ENCODE data around the gene AHCTF1. TPM values are rescaled to one million over a fixed set of nuclear protein-coding genes. Genes with fewer than 3 reads are reported as not detected.

Gene AHCTF1
- total and polyA plus RNA-seq, 2 of the 8 experiments (the other 6 are each of a cell fraction or from before 2014, with no cell fraction given), result 7.9 to 44.5 TPM

- H3K14ac ChIP-seq (ENCODE audit: insufficient read length), result no peak overlapping the region
- H4K20me1 ChIP-seq (replicated peaks in 1 of 2; ENCODE audit: control insufficient read depth in 1 of 2, insufficient read depth in 2 of 2, low read length in 2 of 2), result peaks cover 8 to 13% of the 10 kb centered on the region in 2 experiments
- H3K27me3 ChIP-seq (replicated peaks in 1 of 4; ENCODE audit: control insufficient read depth in 3 of 4, extremely low read depth in 1 of 4, insufficient read depth in 3 of 4, low read length in 3 of 4), result no peaks in the 10 kb centered on the region
- 96% methylated on average over 5 of the region's 6 CpGs; no CpG with 5 or more reads in 1 of the 2 experiments for WGBS, 2 experiments (ENCODE audit: extremely low coverage in 1 of 2, insufficient coverage in 1 of 2, insufficient read length in 1 of 2, insufficient replicate concordance in 2 of 2, low coverage in 1 of 2, low lambda C conversion rate in 2 of 2, missing lambda C conversion rate in 1 of 2)
- no peaks in the 10 kb centered on the region for H3K9me3 ChIP-seq (ENCODE audit: insufficient read depth in 2 of 2, low read depth in 1 of 2, low read length in 1 of 2)
- H3K18ac ChIP-seq (ENCODE audit: extremely low read depth, low read length), result no peak overlapping the region
- H3K79me2 ChIP-seq (ENCODE audit: control insufficient read depth in 1 of 2, insufficient read depth in 2 of 2, low read length in 2 of 2), result peaks cover 27 to 96% of the 10 kb centered on the region in 2 experiments
- H3K23me2 ChIP-seq (ENCODE audit: low read depth, low read length), result no peaks in the 10 kb centered on the region; the same call in 1 of the 2 replicates
- POLR2A ChIA-PET (ENCODE audit: partially characterized antibody), result interaction anchor here (0.6 to 1.1 kb wide), 2 partner anchors 34 to 272 kb away, joined by 3 read pairs; no protein-coding TSS in a partner anchor
- H4K5ac ChIP-seq (ENCODE audit: insufficient read length, low read depth, low read length), result no peak overlapping the region
- H3K36me3 ChIP-seq (ENCODE audit: control insufficient read depth in 2 of 4, insufficient read depth in 4 of 4, low read length in 3 of 4), result peaks cover 0 to 3% (median 0%) of the 10 kb centered on the region in 4 experiments; a peak in 2 of 8 replicates
- H3K56ac ChIP-seq (replicated peaks; ENCODE audit: insufficient read length, low read depth, low read length), result no peak overlapping the region
- CTCF ChIA-PET (ENCODE audit: partially characterized antibody), result interaction anchor here (1.8 kb wide), 1 partner anchor 10 kb away, joined by 5 read pairs; no protein-coding TSS in a partner anchor
- TF ChIP-seq EGR1 (IDR thresholded peaks at IDR 0.05; ENCODE audit: borderline replicate concordance, low read depth, low read length), result no peak
- TF ChIP-seq RAD21 (IDR thresholded peaks at IDR 0.05 in 1 of 2, conservative IDR thresholded peaks at IDR 0.05 in 1 of 2; ENCODE audit: low read depth in 2 of 2, low read length in 2 of 2), result no peak
- no peak for TF ChIP-seq CTBP2 (IDR thresholded peaks at IDR 0.05; ENCODE audit: borderline replicate concordance, insufficient read depth, insufficient read length, low read length)
- no peak for TF ChIP-seq NANOG (IDR thresholded peaks at IDR 0.05; ENCODE audit: insufficient read depth, low read depth, low read length, poor library complexity, severe bottlenecking)
- TF ChIP-seq JUND (IDR thresholded peaks at IDR 0.05; ENCODE audit: low read length), result no peak
- no peak for TF ChIP-seq POU5F1 (IDR thresholded peaks at IDR 0.05; ENCODE audit: low read depth, low read length)
- TF ChIP-seq RNF2 (IDR thresholded peaks at IDR 0.05; ENCODE audit: borderline replicate concordance, low read depth, low read length, missing control alignments, poor library complexity, severe bottlenecking), result no peak
- no peak for TF ChIP-seq YY1 (IDR thresholded peaks at IDR 0.05; ENCODE audit: low read depth, low read length)
- no peak overlapping the region for H4K91ac ChIP-seq (replicated peaks; ENCODE audit: insufficient read length, low read length)
- H2BK12ac ChIP-seq (ENCODE audit: low read depth, low read length), result no peak overlapping the region
- H3K79me1 ChIP-seq (ENCODE audit: low read depth, low read length), result no peaks in the 10 kb centered on the region; the same call in 1 of the 2 replicates
- H3K9ac ChIP-seq (replicated peaks in 1 of 4; ENCODE audit: extremely low read depth in 1 of 4, low read depth in 3 of 4, low read length in 3 of 4), result no peak overlapping the region
- no peak overlapping the region for H2AK5ac ChIP-seq (ENCODE audit: low read depth, low read length)
- H3K4me2 ChIP-seq (ENCODE audit: insufficient read depth in 1 of 2, low read depth in 2 of 2, low read length in 2 of 2), result no peak overlapping the region
- no peak overlapping the region for H3K4ac ChIP-seq (replicated peaks; ENCODE audit: insufficient read length, low read depth, low read length)
- no peak overlapping the region for H2AFZ ChIP-seq (ENCODE audit: low read length)
- no peak overlapping the region for H3K27ac ChIP-seq (ENCODE audit: low read depth, low read length)
- no peak overlapping the region for H2BK120ac ChIP-seq (replicated peaks; ENCODE audit: low read depth, low read length)
- no peak overlapping the region for H3K4me3 ChIP-seq (ENCODE audit: extremely low read depth in 1 of 4, insufficient read depth in 2 of 4, low read depth in 3 of 4, low read length in 4 of 4)
- H2BK20ac ChIP-seq (ENCODE audit: low read length), result no peak overlapping the region
- H4K8ac ChIP-seq (ENCODE audit: extremely low read depth, insufficient read depth, low read length), result no peak overlapping the region
- H2BK5ac ChIP-seq (ENCODE audit: low read depth, low read length), result no peak overlapping the region
- H3K23ac ChIP-seq (ENCODE audit: insufficient read length), result no peak overlapping the region
- FAIRE-seq (no peak), DNase-seq (ENCODE audit: low read depth in 1 of 2, low spot score in 2 of 2) (no peak)
- no peak overlapping the region for H2BK15ac ChIP-seq (ENCODE audit: low read length)
- H3K4me1 ChIP-seq (replicated peaks in 1 of 4; ENCODE audit: control insufficient read depth in 3 of 4, insufficient read depth in 4 of 4, low read length in 3 of 4), result peaks cover 0 to 4% (median 2%) of the 10 kb centered on the region in 4 experiments; a peak in 3 of 7 replicates
These were observed 5.6 kb downstream of the AHCTF1 start for GRCh38 chr1:246925997-246926626.
